HepG2 (cell line): ENCODE data around the gene HOXC10. TPM values are rescaled to one million over a fixed set of nuclear protein-coding genes. Genes with fewer than 3 reads are reported as not detected.

ENCODE experiments used
- ATAC-seq: fragments of 200-7000 bp; cut with Tn5 transposase; 3 replicates; pipeline ENCODE4 v1.9.1; 2020; ENCODE audit warnings: mild to moderate bottlenecking, moderate library complexity
- BruUV-seq: library from RNA; stranded (reverse); fragments of 400-500 nt; replicated peaks from 2 replicates; lab custom pipeline; 2021; lab: Mats Ljungman, UMichigan
- CTCF ChIA-PET: fragments of 300-600 bp; formaldehyde crosslinking; extraction: SDS; loops from one replicate; lab custom pipeline; 2021; ENCODE audit warnings: low total read pairs, inconsistent platforms, low intra/inter-chr PET ratio; lab: Yijun Ruan, JAX
- POLR2A ChIA-PET: fragments of 350-600 bp; sonication (Branson Sonifier 250); formaldehyde crosslinking; loops from one replicate; lab custom pipeline; 2020; ENCODE audit warnings: antibody characterized with exemption, inconsistent platforms; lab: Yijun Ruan, JAX
- DNase-seq: peaks from one replicate; pipeline ENCODE4 v3.0.0-alpha.2; 2015; ENCODE audit warnings: low spot score
- FAIRE-seq: peaks from 3 replicates; lab custom pipeline; 2011; peaks lifted over from hg19 to GRCh38; lab: Jason Lieb, UNC
- H2AFZ ChIP-seq: one replicate; pipeline ENCODE4 v1.6.1; 2011; ENCODE audit warnings: low read length, inconsistent platforms
- H3K27ac ChIP-seq: fragments of 300-600 bp; 3 replicates; pipeline ENCODE4 v1.8.0; 2011; ENCODE audit warnings: mixed run types, mild to moderate bottlenecking, mixed read lengths, low read length, inconsistent platforms; ENCODE audit not compliant: insufficient read depth; ENCODE audit errors: extremely low read length
- H3K27me3 ChIP-seq, 2 experiments: fragments of 200-600 bp in 1 of 2; 2 replicates in 1 of 2; 3 replicates in 1 of 2; pipeline versions ENCODE4 v1.6.0 to v1.8.0; 2011; ENCODE audit warnings: low read length in 2 of 2, mild to moderate bottlenecking in 2 of 2, moderate library complexity in 2 of 2, inconsistent platforms in 1 of 2; ENCODE audit not compliant: insufficient read depth in 2 of 2, control insufficient read depth in 1 of 2
- H3K36me3 ChIP-seq, 2 experiments: fragments of 200-600 bp in 1 of 2; replicated peaks in 1 of 2; 2 replicates in 1 of 2; 3 replicates in 1 of 2; pipeline versions ENCODE4 v1.5.1 to v1.8.0; 2011; ENCODE audit warnings: low read length in 2 of 2, inconsistent platforms in 1 of 2; ENCODE audit not compliant: insufficient read depth in 2 of 2, control insufficient read depth in 1 of 2
- H3K4me1 ChIP-seq: 2 replicates; pipeline ENCODE4 v1.5.1; 2012; ENCODE audit warnings: low read length, inconsistent platforms; ENCODE audit not compliant: insufficient read depth
- H3K4me2 ChIP-seq: 2 replicates; pipeline ENCODE4 v1.6.0; 2011; ENCODE audit warnings: low read depth, low read length, inconsistent platforms
- H3K4me3 ChIP-seq, 3 experiments: fragments of 200-600 bp in 1 of 3; sonication (generic), shearing (Covaris generic) in 1 of 3; replicated peaks in 1 of 3; 2 replicates each; pipeline ENCODE4 v1.5.1; 2011 to 2016; ENCODE audit warnings: low read length in 3 of 3, inconsistent platforms in 2 of 3, low read depth in 2 of 3, mild to moderate bottlenecking in 2 of 3, control low read depth in 1 of 3, mixed read lengths in 1 of 3; ENCODE audit not compliant: insufficient read depth in 1 of 3
- H3K79me2 ChIP-seq: one replicate; pipeline ENCODE4 v1.6.1; 2011; ENCODE audit warnings: low read length, inconsistent platforms; ENCODE audit not compliant: insufficient read depth
- H3K9ac ChIP-seq: 2 replicates; pipeline ENCODE4 v1.6.0; 2011; ENCODE audit warnings: mild to moderate bottlenecking, low read depth, low read length, inconsistent platforms; ENCODE audit not compliant: insufficient read depth
- H3K9me3 ChIP-seq: 2 replicates; pipeline ENCODE4 v1.5.1; 2012; ENCODE audit warnings: mild to moderate bottlenecking, low read length
- H4K20me1 ChIP-seq: 2 replicates; pipeline ENCODE4 v1.6.0; 2011; ENCODE audit warnings: inconsistent platforms, mild to moderate bottlenecking, low read length, moderate library complexity; ENCODE audit not compliant: insufficient read depth
- ATM ChIP-seq: fragments of 450-650 bp; IDR thresholded peaks from 2 replicates; pipeline ENCODE4 v1.7.1; 2017; ENCODE audit warnings: mild to moderate bottlenecking, borderline replicate concordance
- BORCS8-MEF2B ChIP-seq: sonication (generic); formaldehyde crosslinking; IDR thresholded peaks from 2 replicates; pipeline ENCODE4 v1.8.0; 2022; ENCODE audit warnings: mild to moderate bottlenecking, missing genetic modification reagents
- GABPA ChIP-seq, 2 experiments: IDR thresholded peaks; 2 replicates each; pipeline ENCODE4 v1.6.1; 2011 to 2016; ENCODE audit warnings: low read depth in 2 of 2, low read length in 1 of 2, missing biosample characterization in 1 of 2, missing genetic modification characterization in 1 of 2
- GFI1 ChIP-seq: sonication (generic); formaldehyde crosslinking; IDR thresholded peaks from 2 replicates; pipeline ENCODE4 v1.5.0; 2020; ENCODE audit warnings: missing genetic modification reagents, mild to moderate bottlenecking, borderline replicate concordance
- HNRNPK ChIP-seq: fragments of 200-400 bp; formaldehyde crosslinking; IDR thresholded peaks from 2 replicates; pipeline ENCODE4 v1.6.1; 2018; ENCODE audit warnings: low read length, low read depth, moderate library complexity, mild to moderate bottlenecking; ENCODE audit not compliant: poor library complexity, severe bottlenecking
- KDM4B ChIP-seq: sonication (generic); formaldehyde crosslinking; IDR thresholded peaks from 2 replicates; pipeline ENCODE4 v1.4.0; 2020; ENCODE audit warnings: missing genetic modification reagents
- KDM5A ChIP-seq: fragments of 200-600 bp; sonication (generic); IDR thresholded peaks from 2 replicates; pipeline ENCODE4 v1.7.0; 2018; ENCODE audit warnings: antibody characterized with exemption, mild to moderate bottlenecking, low read length, borderline replicate concordance
- MEIS1 ChIP-seq: sonication (generic); formaldehyde crosslinking; IDR thresholded peaks from 2 replicates; pipeline ENCODE4 v1.9.0; 2021; ENCODE audit warnings: mild to moderate bottlenecking, missing genetic modification reagents, moderate library complexity, borderline replicate concordance
- REPIN1 ChIP-seq: sonication (generic); formaldehyde crosslinking; IDR thresholded peaks from 2 replicates; pipeline ENCODE4 v1.8.0; 2022; ENCODE audit warnings: missing genetic modification reagents, low read depth, mild to moderate bottlenecking, borderline replicate concordance
- RORA ChIP-seq: sonication (generic); formaldehyde crosslinking; IDR thresholded peaks from 2 replicates; pipeline ENCODE4 v1.5.0; 2020; ENCODE audit warnings: mild to moderate bottlenecking, missing genetic modification reagents, moderate library complexity
- SNRNP70 ChIP-seq: fragments of 200-400 bp; formaldehyde crosslinking; IDR thresholded peaks from 2 replicates; pipeline ENCODE4 v1.6.1; 2017; ENCODE audit warnings: mild to moderate bottlenecking, low read depth, low read length, moderate library complexity
- ZBTB10 ChIP-seq: sonication (generic); formaldehyde crosslinking; IDR thresholded peaks from 2 replicates; pipeline ENCODE4 v1.4.0; 2020; ENCODE audit warnings: missing genetic modification reagents, borderline replicate concordance
- ZBTB34 ChIP-seq: sonication (generic); formaldehyde crosslinking; IDR thresholded peaks from 2 replicates; pipeline ENCODE4 v1.8.0; 2022; ENCODE audit warnings: mild to moderate bottlenecking, missing genetic modification reagents
- ZBTB38 ChIP-seq: sonication (generic); formaldehyde crosslinking; IDR thresholded peaks from 2 replicates; pipeline ENCODE4 v1.5.1; 2020; ENCODE audit warnings: mild to moderate bottlenecking, missing genetic modification reagents
- ZNF331 ChIP-seq: sonication (generic); formaldehyde crosslinking; IDR thresholded peaks from 2 replicates; pipeline ENCODE4 v1.4.0; 2020; ENCODE audit warnings: missing genetic modification reagents
- ZNF513 ChIP-seq: sonication (generic); formaldehyde crosslinking; conservative IDR thresholded peaks from 2 replicates; pipeline ENCODE4 v1.5.0; 2020; ENCODE audit warnings: missing genetic modification reagents
- ZNF672 ChIP-seq: sonication (generic); formaldehyde crosslinking; IDR thresholded peaks from 2 replicates; pipeline ENCODE4 v1.8.1; 2022; ENCODE audit warnings: missing genetic modification reagents
- ZSCAN31 ChIP-seq: sonication (generic); formaldehyde crosslinking; IDR thresholded peaks from 2 replicates; pipeline ENCODE4 v1.5.0; 2020; ENCODE audit warnings: low read depth, mild to moderate bottlenecking, missing genetic modification reagents
- WGBS: methylation state at CpG from one replicate; pipeline ENCODE4 v1.1.6; 2017; ENCODE audit warnings: low lambda C conversion rate; 5-methylcytosine and 5-hydroxymethylcytosine counted together
- in situ Hi-C: cut with HindIII; loops from 2 replicates; pipeline ENCODE4 v1.10.0; 2017; ENCODE audit warnings: low pct_unique_long_range_greater_than_20kb; ENCODE audit not compliant: extremely low pct_ligation_motif_present
- intact Hi-C: fragments of 100-400 bp; cut with micrococcal nuclease; formaldehyde crosslinking; loops from one replicate; pipeline ENCODE4 v1.10.0; 2022; ENCODE audit not compliant: unreplicated experiment
- polyA plus RNA-seq, 8 experiments: library from polyadenylated mRNA; depleted of rRNA in 3 of 8; stranded (reverse) in 7 of 8; unstranded in 1 of 8; fragments of >200 nt; fragmentation: Illumina TruSeq in 4 of 8; extraction: Trizol in 4 of 8; gene quantifications; 2 replicates each; pipeline versions ENCODE4 v1.2.1 to v1.2.3, GENCODE V29; 2011 to 2016; ENCODE audit warnings: low read depth in 4 of 8, missing spikeins in 1 of 8, mixed read lengths in 1 of 8; ENCODE audit not compliant: insufficient read depth in 1 of 8
- total RNA-seq, 5 experiments: library from RNA; depleted of rRNA; stranded (reverse); fragments of >200 nt; fragmentation: Illumina TruSeq; extraction: Trizol; gene quantifications; 2 replicates each; pipeline ENCODE4 v1.2.3, GENCODE V29; 2016; ENCODE audit warnings: low read depth in 1 of 5

HOXC10 gene
- total and polyA plus RNA-seq, 2 of the 13 experiments (the other 11 are each of a cell fraction or from before 2014, with no cell fraction given): not detected

GRCh38 chr12:54019924-54020590 is 35.1 kb downstream of the HOXC10 start:
- ATAC-seq (no peak), DNase-seq (no peak), FAIRE-seq (no peak)
- no peaks in the 10 kb centered on the region for H3K9me3 ChIP-seq
- no peaks in the 10 kb centered on the region for H4K20me1 ChIP-seq
- intact Hi-C loops: no loop called here
- no peak overlapping the region for H2AFZ ChIP-seq
- peaks cover 4 to 57% of the 10 kb centered on the region in 2 experiments for H3K27me3 ChIP-seq
- H3K4me2 ChIP-seq: peak overlapping the region; percentile 48
- H3K79me2 ChIP-seq: no peaks in the 10 kb centered on the region
- H3K4me1 ChIP-seq: peaks cover 5% of the 10 kb centered on the region; the same call in 1 of the 2 replicates
- H3K36me3 ChIP-seq: no peaks in the 10 kb centered on the region
- ChIA-PET CTCF (no interaction called here), POLR2A (no interaction called here)
- TF ChIP-seq ZBTB10 (no peak), ZBTB38 (CRISPR knock-in tag) (no peak), GABPA (IDR thresholded peaks at IDR 0.05; ENCODE audit: low read depth, low read length) (no peak), GABPA (CRISPR knock-in tag; IDR thresholded peaks at IDR 0.05; ENCODE audit: low read depth) (no peak), ZNF513 (no peak), RORA (CRISPR knock-in tag) (no peak), MEIS1 (CRISPR knock-in tag) (no peak), ZNF672 (CRISPR knock-in tag) (no peak), KDM4B (CRISPR knock-in tag) (no peak), ZSCAN31 (CRISPR knock-in tag) (no peak), SNRNP70 (no peak), ZNF331 (CRISPR knock-in tag) (no peak), GFI1 (CRISPR knock-in tag) (no peak), HNRNPK (no peak), BORCS8-MEF2B (CRISPR knock-in tag) (no peak), ZBTB34 (CRISPR knock-in tag) (no peak), KDM5A (no peak), REPIN1 (no peak), ATM (no peak)
- no TSS peak for BruUV-seq
- in situ Hi-C loops: loop anchor here (10.0 kb wide), 1 partner anchor 345 kb away; the partner anchor contains the start of gene GPR84
- WGBS: 20% methylated on average over 6 of the region's 10 CpGs
- H3K9ac ChIP-seq: no peak overlapping the region
- H3K4me3 ChIP-seq: peak overlapping the region in 1 of 3 experiments; percentile 9; a peak in 1 of 6 replicates
- no peak overlapping the region for H3K27ac ChIP-seq
